ENCODE results near the gene RAP1GAP2.

Gene RAP1GAP2

GRCh38 chr17:3017936-3018335, 221.7 kb downstream of the RAP1GAP2 start:
- no peaks in the 10 kb centered on the region for H3K9me2 ChIP-seq (replicated peaks; ENCODE audit: insufficient read depth, low read length)
- no peaks in the 10 kb centered on the region for H3K36me3 ChIP-seq (replicated peaks; ENCODE audit: insufficient read depth, low read length)
- no peaks in the 10 kb centered on the region for H3K4me1 ChIP-seq (ENCODE audit: low read length)
- no peak overlapping the region for H2AFZ ChIP-seq (ENCODE audit: low read length)
- peaks cover 9% of the 10 kb centered on the region; the same call in 1 of the 2 replicates for H3K27me3 ChIP-seq (replicated peaks; ENCODE audit: insufficient read depth, low read length)
- H3K79me2 ChIP-seq (ENCODE audit: low read length) = no peaks in the 10 kb centered on the region
- no peak overlapping the region for H3K27ac ChIP-seq (ENCODE audit: low read length)
- H3F3A ChIP-seq (ENCODE audit: insufficient read depth, low read length) = no peaks in the 10 kb centered on the region
- no peaks in the 10 kb centered on the region for H4K20me1 ChIP-seq (ENCODE audit: insufficient read depth, low read length)
- H3K9ac ChIP-seq (ENCODE audit: low read length) = no peak overlapping the region
- no peak for DNase-seq
- TF ChIP-seq EZH2phosphoT487 (IDR thresholded peaks at IDR 0.05; ENCODE audit: low read length) (no peak), EZH2 (optimal IDR thresholded peaks at IDR 0.05; ENCODE audit: low read depth, low read length) (no peak), CTCF (IDR thresholded peaks at IDR 0.05; ENCODE audit: low read length) (no peak)
- H3K4me2 ChIP-seq (ENCODE audit: low read depth, low read length) = no peak overlapping the region
- H3K4me3 ChIP-seq (ENCODE audit: low read length) = no peak overlapping the region
- no peaks in the 10 kb centered on the region for H3K9me3 ChIP-seq (replicated peaks; ENCODE audit: insufficient read depth, low read length)

DNA sequence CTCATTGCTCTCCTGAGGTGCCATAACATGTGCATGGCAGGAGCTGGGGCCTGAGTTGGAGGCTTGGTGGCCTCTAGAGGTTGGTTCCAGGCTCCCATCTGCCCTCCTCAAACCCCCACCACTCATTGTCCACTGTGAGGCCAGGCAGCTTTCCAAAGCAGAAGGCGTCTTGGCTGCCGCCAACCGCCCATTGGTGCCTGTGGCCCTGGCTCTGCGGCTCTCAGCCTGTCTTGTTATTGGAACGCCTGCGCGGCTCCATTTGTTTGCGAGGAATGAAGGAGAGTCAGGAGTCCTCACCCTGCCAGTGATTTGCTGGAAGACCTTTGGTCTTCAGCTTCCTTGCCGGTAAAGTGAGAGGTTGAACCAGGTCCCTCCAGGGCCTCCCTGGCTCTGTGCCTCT, 223.5 kb downstream of the RAP1GAP2 start:
- Histone ChIP-seq H4K20me1 (ENCODE audit: insufficient read depth, low read length) (no peaks in the 10 kb centered on the region), H3K4me2 (ENCODE audit: low read depth, low read length) (no peak overlapping the region), H3K4me3 (ENCODE audit: low read length) (no peak overlapping the region), H3F3A (ENCODE audit: insufficient read depth, low read length) (no peaks in the 10 kb centered on the region), H3K9ac (ENCODE audit: low read length) (no peak overlapping the region), H3K27ac (ENCODE audit: low read length) (no peak overlapping the region), H3K4me1 (ENCODE audit: low read length) (no peaks in the 10 kb centered on the region), H2AFZ (ENCODE audit: low read length) (no peak overlapping the region), H3K79me2 (ENCODE audit: low read length) (no peaks in the 10 kb centered on the region), H3K27me3 (replicated peaks; ENCODE audit: insufficient read depth, low read length) (no peaks in the 10 kb centered on the region; the same call in 1 of the 2 replicates), H3K9me3 (replicated peaks; ENCODE audit: insufficient read depth, low read length) (no peaks in the 10 kb centered on the region), H3K9me2 (replicated peaks; ENCODE audit: insufficient read depth, low read length) (no peaks in the 10 kb centered on the region), H3K36me3 (replicated peaks; ENCODE audit: insufficient read depth, low read length) (no peaks in the 10 kb centered on the region)
- TF ChIP-seq CTCF (IDR thresholded peaks at IDR 0.05; ENCODE audit: low read length) (no peak), EZH2phosphoT487 (IDR thresholded peaks at IDR 0.05; ENCODE audit: low read length) (no peak), EZH2 (optimal IDR thresholded peaks at IDR 0.05; ENCODE audit: low read depth, low read length) (no peak)
- no peak for DNase-seq

- no peak for DNase-seq
- Histone ChIP-seq H3F3A (ENCODE audit: insufficient read depth, low read length) (no peaks in the 10 kb centered on the region), H3K9me3 (replicated peaks; ENCODE audit: insufficient read depth, low read length) (no peaks in the 10 kb centered on the region), H2AFZ (ENCODE audit: low read length) (no peak overlapping the region), H3K4me3 (ENCODE audit: low read length) (no peak overlapping the region), H4K20me1 (ENCODE audit: insufficient read depth, low read length) (no peaks in the 10 kb centered on the region), H3K4me2 (ENCODE audit: low read depth, low read length) (no peak overlapping the region), H3K9me2 (replicated peaks; ENCODE audit: insufficient read depth, low read length) (no peaks in the 10 kb centered on the region), H3K79me2 (ENCODE audit: low read length) (no peaks in the 10 kb centered on the region), H3K9ac (ENCODE audit: low read length) (no peak overlapping the region), H3K27me3 (replicated peaks; ENCODE audit: insufficient read depth, low read length) (no peaks in the 10 kb centered on the region; the same call in 1 of the 2 replicates), H3K27ac (ENCODE audit: low read length) (no peak overlapping the region), H3K4me1 (ENCODE audit: low read length) (no peaks in the 10 kb centered on the region), H3K36me3 (replicated peaks; ENCODE audit: insufficient read depth, low read length) (no peaks in the 10 kb centered on the region)
- TF ChIP-seq EZH2 (optimal IDR thresholded peaks at IDR 0.05; ENCODE audit: low read depth, low read length) (no peak), CTCF (IDR thresholded peaks at IDR 0.05; ENCODE audit: low read length) (no peak), EZH2phosphoT487 (IDR thresholded peaks at IDR 0.05; ENCODE audit: low read length) (no peak)
Observed at GRCh38 chr17:3020381-3020780, 224.1 kb downstream of the RAP1GAP2 start.

Measured in MM.1S (cell line).